Vagina (tissue), 2 donors: ENCODE results near the gene LDLRAD4.

Experiments used
- CTCF ChIP-seq, 3 experiments: fragments of 450-650 bp in 2 of 3; fragments of 200-600 bp in 1 of 3; sonication (generic) in 1 of 3; IDR thresholded peaks; one replicate each; pipeline ENCODE4 v1.5.1; 2017 to 2019; ENCODE audit warnings: antibody characterized with exemption in 3 of 3, mild to moderate bottlenecking in 2 of 3, moderate library complexity in 2 of 3
- POLR2A ChIP-seq, 2 donors: fragments of 450-650 bp; IDR thresholded peaks; one replicate each; pipeline ENCODE4 v1.6.1; 2017; ENCODE audit warnings: antibody characterized with exemption in 2 of 2, mild to moderate bottlenecking in 2 of 2, moderate library complexity in 2 of 2
- POLR2AphosphoS5 ChIP-seq, 2 donors: sonication (generic); formaldehyde crosslinking; IDR thresholded peaks; one replicate each; pipeline ENCODE4 v1.9.0; 2017; ENCODE audit warnings: antibody characterized with exemption in 2 of 2, mild to moderate bottlenecking in 2 of 2, low read depth in 1 of 2; ENCODE audit not compliant: insufficient read depth in 1 of 2

GRCh38 chr18:13583576-13584550 lies 365.3 kb downstream of the LDLRAD4 start:
- TF ChIP-seq CTCF (IDR thresholded peaks at IDR 0.05) (no peak), POLR2A (IDR thresholded peaks at IDR 0.05) (no peak), POLR2AphosphoS5 (IDR thresholded peaks at IDR 0.05; ENCODE audit: insufficient read depth in 1 of 2, low read depth in 1 of 2) (no peak)
